GM19468 (cell line): Measurements from ENCODE around the gene GGCT.
"Not testable (repeated sequence)": the region's sequence is repeated elsewhere in the genome, so short reads cannot be mapped to it uniquely, and the experiment has no call there.

Experiments used
- ATAC-seq: cut with Tn5 transposase; IDR thresholded peaks from one replicate; pipeline ENCODE4 v1.9.1; 2021; ENCODE audit warnings: mild to moderate bottlenecking, moderate library complexity, moderate number of reproducible peaks; ENCODE audit not compliant: unreplicated experiment; ENCODE audit errors: extremely low read depth

GGCT gene

GRCh38 chr7:30504301-30505173 is at the start of gene GGCT:
GGCT (minus strand) TSS chr7:30504829; CDS start chr7:30504709, 120 bp downstream.
- ATAC-seq: peak; percentile 96

GRCh38 chr7:30553546-30553945 is 48.9 kb upstream of the GGCT start:
- ATAC-seq: no peak

GRCh38 chr7:30553141-30553540 is 48.5 kb upstream of the GGCT start:
- no peak for ATAC-seq

GRCh38 chr7:30552330-30552729 is 47.7 kb upstream of the GGCT start:
- ATAC-seq: no peak

GRCh38 chr7:30549931-30550493 is 45.4 kb upstream of the GGCT start:
- no peak for ATAC-seq

GRCh38 chr7:30548845-30549244 is 44.2 kb upstream of the GGCT start:
- ATAC-seq: no peak

GRCh38 chr7:30546596-30546995 is 42.0 kb upstream of the GGCT start:
- ATAC-seq: no peak

- no peak for ATAC-seq
Observed at GRCh38 chr7:30545791-30546555, 41.3 kb upstream of the GGCT start.

- no peak for ATAC-seq
Observed at GRCh38 chr7:30543813-30544525, 39.3 kb upstream of the GGCT start.

- not testable (repeated sequence) for ATAC-seq
Observed at GRCh38 chr7:30543115-30543514, 38.5 kb upstream of the GGCT start.

GRCh38 chr7:30533886-30534285 is 29.3 kb upstream of the GGCT start:
- no peak for ATAC-seq

- no peak for ATAC-seq
Observed at GRCh38 chr7:30531286-30531685, 26.7 kb upstream of the GGCT start.

GRCh38 chr7:30530373-30530772 is 25.7 kb upstream of the GGCT start:
- ATAC-seq: no peak

- no peak for ATAC-seq
Observed at GRCh38 chr7:30528779-30529178, 24.1 kb upstream of the GGCT start.

- ATAC-seq: not testable (repeated sequence)
Observed at GRCh38 chr7:30527297-30527696, 22.7 kb upstream of the GGCT start.

- ATAC-seq: no peak
Observed at GRCh38 chr7:30526163-30526562, 21.5 kb upstream of the GGCT start.

- no peak for ATAC-seq
Observed at GRCh38 chr7:30525429-30525828, 20.8 kb upstream of the GGCT start.

- ATAC-seq: no peak
Observed at GRCh38 chr7:30524545-30524944, 19.9 kb upstream of the GGCT start.

- ATAC-seq: no peak
Observed at GRCh38 chr7:30523466-30523865, 18.8 kb upstream of the GGCT start.

GRCh38 chr7:30522159-30522558 is 17.5 kb upstream of the GGCT start:
- no peak for ATAC-seq
